ENCODE measurements around the gene STAG2.

STAG2 gene

DNA sequence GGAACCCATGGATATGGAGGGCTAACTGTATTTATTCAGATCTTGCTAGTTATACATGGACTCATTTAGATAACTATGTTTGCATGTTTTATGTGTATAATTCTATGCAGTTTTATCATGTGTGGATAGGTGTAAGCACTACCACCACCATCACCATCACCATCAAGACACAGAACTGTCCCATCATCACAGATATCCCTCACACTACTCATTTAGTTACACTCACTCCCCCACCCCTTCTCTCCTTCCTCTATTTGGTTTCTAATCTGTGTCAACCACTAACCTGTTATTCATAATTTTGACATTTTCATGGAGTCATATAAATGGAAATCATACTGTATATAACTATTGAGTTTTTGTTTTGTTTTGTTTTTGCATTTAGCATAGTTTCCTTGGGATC lies 43.7 kb downstream of the STAG2 start:
- TF ChIP-seq, protein P1, sequence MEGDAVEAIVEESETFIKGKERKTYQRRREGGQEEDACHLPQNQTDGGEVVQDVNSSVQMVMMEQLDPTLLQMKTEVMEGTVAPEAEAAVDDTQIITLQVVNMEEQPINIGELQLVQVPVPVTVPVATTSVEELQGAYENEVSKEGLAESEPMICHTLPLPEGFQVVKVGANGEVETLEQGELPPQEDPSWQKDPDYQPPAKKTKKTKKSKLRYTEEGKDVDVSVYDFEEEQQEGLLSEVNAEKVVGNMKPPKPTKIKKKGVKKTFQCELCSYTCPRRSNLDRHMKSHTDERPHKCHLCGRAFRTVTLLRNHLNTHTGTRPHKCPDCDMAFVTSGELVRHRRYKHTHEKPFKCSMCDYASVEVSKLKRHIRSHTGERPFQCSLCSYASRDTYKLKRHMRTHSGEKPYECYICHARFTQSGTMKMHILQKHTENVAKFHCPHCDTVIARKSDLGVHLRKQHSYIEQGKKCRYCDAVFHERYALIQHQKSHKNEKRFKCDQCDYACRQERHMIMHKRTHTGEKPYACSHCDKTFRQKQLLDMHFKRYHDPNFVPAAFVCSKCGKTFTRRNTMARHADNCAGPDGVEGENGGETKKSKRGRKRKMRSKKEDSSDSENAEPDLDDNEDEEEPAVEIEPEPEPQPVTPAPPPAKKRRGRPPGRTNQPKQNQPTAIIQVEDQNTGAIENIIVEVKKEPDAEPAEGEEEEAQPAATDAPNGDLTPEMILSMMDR (IDR thresholded peaks at IDR 0.05; ENCODE audit: unreplicated experiment in 3 of 3): no peak
- H3K9me3 Mint-ChIP-seq: peaks cover 22% of the 10 kb centered on the region
- no peak overlapping the region for H3K4me3 Mint-ChIP-seq
- peaks cover 8% of the 10 kb centered on the region for H3K4me1 Mint-ChIP-seq
- no peak overlapping the region for H3K27ac Mint-ChIP-seq
- H3K27me3 Mint-ChIP-seq (ENCODE audit: low read depth): no peaks in the 10 kb centered on the region
- peaks cover 35% of the 10 kb centered on the region for H3K36me3 Mint-ChIP-seq (ENCODE audit: low read depth)

DNA sequence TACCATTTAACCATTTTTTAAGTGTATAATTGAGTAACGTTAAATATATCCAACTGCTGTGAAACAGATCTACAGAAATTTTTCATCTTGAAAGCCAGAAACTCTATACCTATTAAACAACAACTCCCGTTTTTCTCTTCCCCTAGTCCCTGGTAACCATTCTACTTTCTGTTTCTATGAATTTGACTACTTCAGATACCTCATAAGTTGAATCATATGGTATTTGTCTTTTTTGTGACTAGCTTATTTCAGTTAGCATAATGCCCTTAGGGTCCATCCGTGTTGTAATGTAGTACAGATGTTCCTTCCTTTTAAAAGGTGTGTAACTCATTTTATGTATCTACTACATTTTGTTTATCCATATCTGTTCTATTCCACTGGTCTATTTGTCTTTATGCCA lies 48.7 kb downstream of the STAG2 start:
- Mint-ChIP-seq H3K9me3 (peaks cover 24% of the 10 kb centered on the region), H3K36me3 (ENCODE audit: low read depth) (peaks cover 33% of the 10 kb centered on the region), H3K4me1 (peaks cover 8% of the 10 kb centered on the region), H3K27ac (no peak overlapping the region), H3K27me3 (ENCODE audit: low read depth) (no peaks in the 10 kb centered on the region), H3K4me3 (no peak overlapping the region)
- TF ChIP-seq, protein P1 (IDR thresholded peaks at IDR 0.05; ENCODE audit: unreplicated experiment in 3 of 3): no peak

DNA sequence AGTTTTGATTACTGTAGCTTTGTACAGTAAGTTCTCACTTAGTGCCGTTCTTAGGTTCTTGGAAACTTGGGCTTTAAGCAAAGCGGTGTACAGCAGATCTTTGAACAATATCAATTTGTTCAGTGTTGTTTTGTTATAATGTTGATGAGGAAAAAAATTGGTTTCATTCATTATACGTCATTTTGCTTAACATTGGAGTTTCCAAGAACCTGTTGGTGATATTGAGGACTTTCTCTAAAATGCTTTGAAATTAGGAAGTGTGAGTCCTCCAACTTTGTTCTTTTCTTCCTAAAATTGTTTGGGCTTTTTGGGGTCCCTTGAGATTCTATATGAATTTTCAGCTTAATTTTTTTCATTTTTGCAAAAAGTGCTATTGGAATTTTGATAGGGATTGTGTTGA lies 49.1 kb downstream of the STAG2 start:
- Mint-ChIP-seq H3K27me3 (ENCODE audit: low read depth) (no peaks in the 10 kb centered on the region), H3K4me3 (no peak overlapping the region), H3K9me3 (peaks cover 21% of the 10 kb centered on the region), H3K4me1 (peaks cover 8% of the 10 kb centered on the region), H3K27ac (no peak overlapping the region), H3K36me3 (ENCODE audit: low read depth) (peaks cover 30% of the 10 kb centered on the region)
- TF ChIP-seq, protein P1 (IDR thresholded peaks at IDR 0.05; ENCODE audit: unreplicated experiment in 3 of 3): no peak

DNA sequence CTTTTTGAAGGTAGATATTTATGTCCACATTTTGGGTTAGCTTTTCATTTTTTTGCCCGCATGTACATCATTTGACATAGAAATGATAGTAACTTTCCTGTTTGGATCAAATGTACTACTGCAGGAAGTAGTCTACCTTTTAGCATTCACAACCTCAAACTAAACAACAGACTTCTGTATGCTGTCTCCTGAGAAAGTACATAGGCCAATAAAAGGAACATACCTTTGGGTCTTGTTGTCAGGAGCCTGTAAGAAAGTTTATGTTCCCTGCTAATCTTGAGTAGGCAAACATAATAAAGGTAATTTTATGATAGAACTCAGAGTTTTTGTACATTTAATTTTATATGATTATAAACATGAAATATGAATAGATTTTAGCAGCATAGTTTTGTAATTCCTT lies 54.2 kb downstream of the STAG2 start:
- no peak overlapping the region for H3K27ac Mint-ChIP-seq
- H3K9me3 Mint-ChIP-seq: peaks cover 5% of the 10 kb centered on the region
- TF ChIP-seq, protein P1 (IDR thresholded peaks at IDR 0.05; ENCODE audit: unreplicated experiment in 3 of 3): no peak
- no peak overlapping the region for H3K4me3 Mint-ChIP-seq
- peaks cover 5% of the 10 kb centered on the region for H3K36me3 Mint-ChIP-seq (ENCODE audit: low read depth)
- H3K27me3 Mint-ChIP-seq (ENCODE audit: low read depth): no peaks in the 10 kb centered on the region
- peaks cover 4% of the 10 kb centered on the region for H3K4me1 Mint-ChIP-seq

DNA sequence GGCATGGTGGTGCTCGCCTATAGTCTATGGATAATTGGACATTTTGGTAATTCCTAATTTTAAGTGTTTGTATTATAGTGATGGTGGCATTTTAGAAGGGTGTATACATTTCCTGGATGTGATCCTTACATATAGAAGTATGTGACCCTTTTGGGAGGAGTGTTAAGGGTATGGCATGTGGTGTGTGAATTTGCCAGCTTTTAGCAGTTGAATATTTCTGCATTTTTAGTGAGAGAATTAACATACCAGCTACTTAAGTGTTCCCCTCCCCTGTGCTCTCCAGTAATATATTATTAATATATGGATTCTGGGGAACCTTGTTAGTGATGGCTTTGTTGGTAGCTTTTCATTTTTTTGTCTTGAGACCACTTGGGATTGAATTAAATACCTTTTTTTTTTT lies 55.3 kb downstream of the STAG2 start:
- Mint-ChIP-seq H3K4me3 (no peak overlapping the region), H3K27ac (no peak overlapping the region), H3K27me3 (ENCODE audit: low read depth) (no peaks in the 10 kb centered on the region), H3K9me3 (peaks cover 2% of the 10 kb centered on the region), H3K36me3 (ENCODE audit: low read depth) (no peaks in the 10 kb centered on the region), H3K4me1 (peaks cover 4% of the 10 kb centered on the region)
- TF ChIP-seq, protein P1 (IDR thresholded peaks at IDR 0.05; ENCODE audit: unreplicated experiment in 3 of 3): no peak

DNA sequence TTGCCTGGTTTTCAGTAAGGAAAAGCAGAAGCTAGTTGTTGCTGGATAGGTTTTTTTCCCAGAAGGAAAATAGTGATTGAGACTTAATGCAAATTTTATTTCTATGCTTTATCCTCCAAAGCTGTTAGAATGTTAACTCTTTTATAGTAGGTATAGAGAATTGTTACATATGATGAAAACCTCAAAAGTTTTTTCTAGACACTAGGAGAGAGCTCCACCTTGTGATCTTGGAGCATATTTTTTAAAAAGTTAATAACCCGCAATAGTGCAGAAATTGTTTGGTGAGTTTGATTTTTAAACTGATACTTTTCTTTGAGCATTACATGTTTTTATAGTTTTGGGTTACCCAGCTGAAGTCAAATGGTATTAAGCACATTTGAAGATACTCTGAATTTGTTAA lies 56.5 kb downstream of the STAG2 start:
- Mint-ChIP-seq H3K36me3 (ENCODE audit: low read depth) (peaks cover 2% of the 10 kb centered on the region), H3K4me3 (no peak overlapping the region)

More for the DNA sequence above, 56.5 kb downstream of the STAG2 start:
- H3K27ac Mint-ChIP-seq: no peak overlapping the region
- H3K4me1 Mint-ChIP-seq: peaks cover 4% of the 10 kb centered on the region
- peaks cover 2% of the 10 kb centered on the region for H3K9me3 Mint-ChIP-seq
- TF ChIP-seq, protein P1 (IDR thresholded peaks at IDR 0.05; ENCODE audit: unreplicated experiment in 3 of 3): peak in 2 of 3 experiments; percentile 15 to 21
- no peaks in the 10 kb centered on the region for H3K27me3 Mint-ChIP-seq (ENCODE audit: low read depth)

Data from nephron (organoid).